Measurements from ENCODE around the gene ADARB2. TPM values are rescaled to one million over a fixed set of nuclear protein-coding genes. Genes with fewer than 3 reads are reported as not detected.

The ADARB2 gene
- total and polyA plus RNA-seq, 2 donors, result 0.66 to 2.5 TPM

DNA sequence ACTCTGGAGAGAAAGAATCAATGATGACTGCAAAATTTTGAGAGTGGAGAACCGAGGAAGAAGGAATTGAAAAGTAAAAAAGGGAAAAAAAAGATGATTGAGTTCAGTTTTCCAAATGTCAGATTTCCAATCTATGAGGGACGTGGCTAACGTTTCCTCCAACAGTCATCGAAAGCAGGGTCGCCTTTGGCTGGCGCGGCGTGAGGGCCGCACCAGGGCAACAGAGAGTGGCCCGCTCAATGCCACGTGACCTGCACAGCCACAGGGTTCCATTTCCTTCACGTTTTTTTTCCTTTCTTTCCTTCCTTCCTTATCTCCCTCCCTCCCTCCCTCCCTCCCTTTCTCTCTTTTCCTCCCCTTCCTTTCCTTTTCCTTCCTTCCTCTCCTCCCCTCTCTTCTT, 579.3 kb downstream of the ADARB2 start:
- 91% methylated on average over 12 of the region's 12 CpGs for WGBS
- no peaks in the 10 kb centered on the region for H3K36me3 ChIP-seq (ENCODE audit: control insufficient read depth in 2 of 2, insufficient read depth in 2 of 2, low read length in 1 of 2)
- no peaks in the 10 kb centered on the region for H3K4me1 ChIP-seq (ENCODE audit: control insufficient read depth in 2 of 2, insufficient read depth in 2 of 2, low read length in 2 of 2)
- no peaks in the 10 kb centered on the region for H3K27me3 ChIP-seq (ENCODE audit: control insufficient read depth in 2 of 2, insufficient read depth in 1 of 2, low read length in 1 of 2)
- no peak for DNase-seq (ENCODE audit: low read depth in 6 of 9, low spot score in 9 of 9)
- no peak overlapping the region for H3K4me3 ChIP-seq (ENCODE audit: low read length in 2 of 2)
- no peaks in the 10 kb centered on the region for H3K9me3 ChIP-seq (ENCODE audit: control insufficient read depth in 2 of 2, insufficient read depth in 1 of 2, low read length in 1 of 2)
- H3K27ac ChIP-seq (ENCODE audit: low read depth in 1 of 2, low read length in 1 of 2), result no peak overlapping the region

- DNase-seq (ENCODE audit: low read depth in 6 of 9, low spot score in 9 of 9), result no peak
- H3K27ac ChIP-seq (ENCODE audit: low read depth in 1 of 2, low read length in 1 of 2), result no peak overlapping the region
- H3K4me3 ChIP-seq (ENCODE audit: low read length in 2 of 2), result no peak overlapping the region
- WGBS, result 91% methylated on average over 4 of the region's 4 CpGs
- no peaks in the 10 kb centered on the region for H3K9me3 ChIP-seq (ENCODE audit: control insufficient read depth in 2 of 2, insufficient read depth in 1 of 2, low read length in 1 of 2)
- no peaks in the 10 kb centered on the region for H3K36me3 ChIP-seq (ENCODE audit: control insufficient read depth in 2 of 2, insufficient read depth in 2 of 2, low read length in 1 of 2)
- no peaks in the 10 kb centered on the region for H3K4me1 ChIP-seq (ENCODE audit: control insufficient read depth in 2 of 2, insufficient read depth in 2 of 2, low read length in 2 of 2)
- no peaks in the 10 kb centered on the region for H3K27me3 ChIP-seq (ENCODE audit: control insufficient read depth in 2 of 2, insufficient read depth in 1 of 2, low read length in 1 of 2)
Measured at GRCh38 chr10:1157615-1157933, 579.8 kb downstream of the ADARB2 start.

DNA sequence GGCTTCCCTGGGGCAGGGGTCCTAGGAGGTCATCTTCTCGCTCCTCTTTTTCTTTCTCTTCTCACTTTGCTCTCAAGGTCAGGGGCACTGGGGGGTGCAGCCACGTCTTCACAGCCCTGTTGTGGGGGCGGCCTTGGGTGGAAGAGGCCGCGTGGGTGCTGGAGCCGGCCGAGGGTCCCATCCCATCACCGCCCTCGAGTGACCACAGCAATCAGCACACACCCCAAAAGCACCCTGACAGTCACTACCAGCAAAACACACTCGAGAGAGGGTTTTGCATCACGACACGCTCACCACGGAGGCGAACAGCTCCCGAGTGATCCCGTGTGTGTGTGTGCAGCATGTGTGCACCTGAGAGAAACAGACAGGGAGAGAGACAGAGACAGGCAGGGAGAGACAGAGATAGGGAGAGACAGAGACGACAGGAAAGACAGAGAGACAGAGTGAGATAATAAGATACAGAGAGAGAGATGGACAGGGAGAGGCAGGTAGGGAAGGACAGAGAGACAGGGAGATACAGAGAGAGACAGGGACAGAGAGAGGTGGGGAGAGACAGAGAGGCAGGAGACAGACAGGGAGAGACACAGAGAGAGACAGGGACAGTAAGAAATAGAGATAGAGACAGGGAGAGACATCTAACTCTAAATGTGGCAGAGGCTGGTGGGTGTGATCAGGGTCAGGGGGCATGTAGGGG, 580.3 kb downstream of the ADARB2 start:
- Histone ChIP-seq H3K4me3 (ENCODE audit: low read length in 2 of 2) (no peak overlapping the region), H3K27me3 (ENCODE audit: control insufficient read depth in 2 of 2, insufficient read depth in 1 of 2, low read length in 1 of 2) (no peaks in the 10 kb centered on the region), H3K27ac (ENCODE audit: low read depth in 1 of 2, low read length in 1 of 2) (no peak overlapping the region), H3K36me3 (ENCODE audit: control insufficient read depth in 2 of 2, insufficient read depth in 2 of 2, low read length in 1 of 2) (no peaks in the 10 kb centered on the region), H3K4me1 (ENCODE audit: control insufficient read depth in 2 of 2, insufficient read depth in 2 of 2, low read length in 2 of 2) (no peaks in the 10 kb centered on the region), H3K9me3 (ENCODE audit: control insufficient read depth in 2 of 2, insufficient read depth in 1 of 2, low read length in 1 of 2) (no peaks in the 10 kb centered on the region)
- 92% methylated on average over 17 of the region's 17 CpGs for WGBS
- no peak for DNase-seq (ENCODE audit: low read depth in 6 of 9, low spot score in 9 of 9)

DNA sequence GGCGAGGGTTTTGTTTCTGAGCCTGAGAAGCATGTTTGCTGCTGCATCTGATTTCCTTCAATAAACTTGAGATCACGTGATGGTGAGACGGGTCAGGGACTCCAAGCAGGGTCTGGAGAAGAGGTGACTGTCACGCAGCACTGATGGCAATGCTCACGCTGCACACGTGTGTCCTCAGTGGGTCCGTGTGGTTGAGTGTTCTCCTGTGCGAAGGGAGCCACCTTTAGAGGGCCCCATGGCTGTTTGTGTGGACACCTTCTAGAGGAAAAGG, 580.8 kb downstream of the ADARB2 start:
- H3K4me1 ChIP-seq (ENCODE audit: control insufficient read depth in 2 of 2, insufficient read depth in 2 of 2, low read length in 2 of 2), result no peaks in the 10 kb centered on the region
- H3K4me3 ChIP-seq (ENCODE audit: low read length in 2 of 2), result no peak overlapping the region
- no peaks in the 10 kb centered on the region for H3K27me3 ChIP-seq (ENCODE audit: control insufficient read depth in 2 of 2, insufficient read depth in 1 of 2, low read length in 1 of 2)
- H3K36me3 ChIP-seq (ENCODE audit: control insufficient read depth in 2 of 2, insufficient read depth in 2 of 2, low read length in 1 of 2), result no peaks in the 10 kb centered on the region
- WGBS, result 94% methylated on average over 8 of the region's 8 CpGs
- H3K27ac ChIP-seq (ENCODE audit: low read depth in 1 of 2, low read length in 1 of 2), result no peak overlapping the region
- no peaks in the 10 kb centered on the region for H3K9me3 ChIP-seq (ENCODE audit: control insufficient read depth in 2 of 2, insufficient read depth in 1 of 2, low read length in 1 of 2)
- DNase-seq (ENCODE audit: low read depth in 6 of 9, low spot score in 9 of 9), result no peak

DNA sequence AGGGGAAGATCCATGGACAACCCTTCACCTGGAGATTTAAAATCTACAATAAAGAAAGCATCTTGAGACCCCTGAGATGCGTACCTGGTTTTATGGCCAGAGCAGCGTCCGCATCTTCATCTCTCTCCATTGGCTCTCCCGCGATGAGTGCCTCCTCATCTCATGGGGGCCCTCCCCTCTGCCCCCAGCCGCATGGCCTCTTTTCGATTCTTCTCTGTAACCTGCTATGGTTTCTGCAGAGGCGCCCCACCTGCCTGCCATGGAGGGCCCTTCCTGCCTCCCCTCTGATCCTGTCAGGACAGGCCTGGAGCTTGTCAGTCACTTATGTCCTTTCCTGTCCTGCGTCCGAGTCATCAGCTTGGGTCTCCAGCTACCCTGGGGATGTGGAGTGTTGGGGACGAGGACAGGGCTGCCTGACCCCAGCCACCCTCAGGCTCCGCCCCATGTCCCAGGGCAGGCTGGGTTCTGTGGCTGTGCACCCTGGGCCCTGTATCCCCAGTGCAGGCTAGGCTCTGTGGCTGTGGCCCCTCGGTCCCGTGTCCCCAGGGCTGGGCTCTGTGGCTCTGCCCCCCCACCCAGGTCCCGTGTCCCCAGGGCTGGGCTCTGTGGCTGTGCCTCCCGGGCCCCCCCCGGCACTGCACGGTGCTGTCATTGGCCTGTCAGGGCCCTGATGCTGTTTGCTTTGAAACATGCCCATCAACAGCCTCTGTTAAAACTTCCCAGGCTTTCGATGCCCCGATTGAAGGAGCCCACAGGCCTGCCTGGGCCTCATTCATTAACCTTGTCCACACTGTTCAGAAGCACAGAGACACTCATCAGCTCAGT, 581.3 kb downstream of the ADARB2 start:
- Histone ChIP-seq H3K27me3 (ENCODE audit: control insufficient read depth in 2 of 2, insufficient read depth in 1 of 2, low read length in 1 of 2) (no peaks in the 10 kb centered on the region), H3K4me3 (ENCODE audit: low read length in 2 of 2) (no peak overlapping the region), H3K9me3 (ENCODE audit: control insufficient read depth in 2 of 2, insufficient read depth in 1 of 2, low read length in 1 of 2) (no peaks in the 10 kb centered on the region), H3K4me1 (ENCODE audit: control insufficient read depth in 2 of 2, insufficient read depth in 2 of 2, low read length in 2 of 2) (no peaks in the 10 kb centered on the region), H3K27ac (ENCODE audit: low read depth in 1 of 2, low read length in 1 of 2) (no peak overlapping the region), H3K36me3 (ENCODE audit: control insufficient read depth in 2 of 2, insufficient read depth in 2 of 2, low read length in 1 of 2) (no peaks in the 10 kb centered on the region)
- no peak for DNase-seq (ENCODE audit: low read depth in 6 of 9, low spot score in 9 of 9)
- WGBS, result 92% methylated on average over 20 of the region's 20 CpGs

GRCh38 chr10:1154531-1155295, 582.6 kb downstream of the ADARB2 start:
- WGBS, result 91% methylated on average over 9 of the region's 9 CpGs
- Histone ChIP-seq H3K9me3 (ENCODE audit: control insufficient read depth in 2 of 2, insufficient read depth in 1 of 2, low read length in 1 of 2) (no peaks in the 10 kb centered on the region), H3K36me3 (ENCODE audit: control insufficient read depth in 2 of 2, insufficient read depth in 2 of 2, low read length in 1 of 2) (no peaks in the 10 kb centered on the region), H3K27ac (ENCODE audit: low read depth in 1 of 2, low read length in 1 of 2) (no peak overlapping the region), H3K27me3 (ENCODE audit: control insufficient read depth in 2 of 2, insufficient read depth in 1 of 2, low read length in 1 of 2) (no peaks in the 10 kb centered on the region), H3K4me3 (ENCODE audit: low read length in 2 of 2) (no peak overlapping the region), H3K4me1 (ENCODE audit: control insufficient read depth in 2 of 2, insufficient read depth in 2 of 2, low read length in 2 of 2) (no peaks in the 10 kb centered on the region)
- no peak for DNase-seq (ENCODE audit: low read depth in 6 of 9, low spot score in 9 of 9)

DNA sequence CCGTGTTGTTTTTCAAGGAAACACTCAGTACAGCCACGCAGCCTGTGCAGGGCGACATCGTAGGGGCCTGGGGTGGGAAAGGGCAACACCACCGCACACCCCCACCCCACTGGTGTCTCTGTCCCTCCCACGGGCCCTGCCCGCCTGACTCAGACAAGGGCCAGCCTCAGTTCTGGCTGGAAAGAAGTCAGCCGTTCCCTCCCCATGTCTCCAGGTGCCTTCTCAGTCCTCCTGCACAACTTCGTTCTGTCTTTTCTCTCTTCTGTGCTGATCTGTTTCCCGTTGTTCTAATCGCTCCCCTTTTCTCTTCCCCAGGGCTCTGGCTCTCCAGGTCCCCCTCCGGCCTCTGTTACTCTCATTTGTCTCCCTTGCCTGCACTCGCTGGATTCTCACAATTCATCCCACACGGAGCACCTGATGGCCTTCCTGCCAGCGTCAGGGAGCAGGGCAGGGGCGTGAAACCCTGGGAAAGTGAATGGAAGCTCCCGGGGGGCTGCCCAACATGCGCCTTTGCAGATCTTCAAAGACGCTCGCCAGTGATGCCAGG, 583.4 kb downstream of the ADARB2 start:
- 84% methylated on average over 20 of the region's 20 CpGs for WGBS
- H3K36me3 ChIP-seq (ENCODE audit: control insufficient read depth in 2 of 2, insufficient read depth in 2 of 2, low read length in 1 of 2), result no peaks in the 10 kb centered on the region
- no peaks in the 10 kb centered on the region for H3K27me3 ChIP-seq (ENCODE audit: control insufficient read depth in 2 of 2, insufficient read depth in 1 of 2, low read length in 1 of 2)
- H3K4me3 ChIP-seq (ENCODE audit: low read length in 2 of 2), result no peak overlapping the region
- no peaks in the 10 kb centered on the region for H3K4me1 ChIP-seq (ENCODE audit: control insufficient read depth in 2 of 2, insufficient read depth in 2 of 2, low read length in 2 of 2)
- H3K9me3 ChIP-seq (ENCODE audit: control insufficient read depth in 2 of 2, insufficient read depth in 1 of 2, low read length in 1 of 2), result no peaks in the 10 kb centered on the region
- H3K27ac ChIP-seq (ENCODE audit: low read depth in 1 of 2, low read length in 1 of 2), result no peak overlapping the region
- DNase-seq (ENCODE audit: low read depth in 6 of 9, low spot score in 9 of 9), result no peak

- Histone ChIP-seq H3K27me3 (ENCODE audit: control insufficient read depth in 2 of 2, insufficient read depth in 1 of 2, low read length in 1 of 2) (no peaks in the 10 kb centered on the region), H3K4me3 (ENCODE audit: low read length in 2 of 2) (no peak overlapping the region), H3K27ac (ENCODE audit: low read depth in 1 of 2, low read length in 1 of 2) (no peak overlapping the region), H3K4me1 (ENCODE audit: control insufficient read depth in 2 of 2, insufficient read depth in 2 of 2, low read length in 2 of 2) (no peaks in the 10 kb centered on the region), H3K36me3 (ENCODE audit: control insufficient read depth in 2 of 2, insufficient read depth in 2 of 2, low read length in 1 of 2) (no peaks in the 10 kb centered on the region), H3K9me3 (ENCODE audit: control insufficient read depth in 2 of 2, insufficient read depth in 1 of 2, low read length in 1 of 2) (no peaks in the 10 kb centered on the region)
- no peak for DNase-seq (ENCODE audit: low read depth in 6 of 9, low spot score in 9 of 9)
- 93% methylated on average over 6 of the region's 6 CpGs for WGBS
Measured at GRCh38 chr10:1153251-1153763, 584.0 kb downstream of the ADARB2 start.

Data from thymus (tissue), 11 donors.